Esophagus squamous epithelium (tissue), 4 donors: Measurements from ENCODE around the gene TSHZ2.

ENCODE experiments used
- POLR2A ChIP-seq, 4 donors: fragments of 450-650 bp; IDR thresholded peaks; one replicate each; pipeline ENCODE4 v1.6.1; 2017; ENCODE audit warnings: antibody characterized with exemption in 4 of 4, mild to moderate bottlenecking in 4 of 4, moderate library complexity in 3 of 4
- TF ChIP-seq, protein P1 (sequence below), 6 experiments: fragments of 450-650 bp in 4 of 6; fragments of 200-600 bp in 2 of 6; sonication (generic) in 2 of 6; IDR thresholded peaks; one replicate each; pipeline ENCODE4 v1.5.1; 2016 to 2019; ENCODE audit warnings: antibody characterized with exemption in 6 of 6, mild to moderate bottlenecking in 4 of 6, moderate library complexity in 4 of 6

DNA sequence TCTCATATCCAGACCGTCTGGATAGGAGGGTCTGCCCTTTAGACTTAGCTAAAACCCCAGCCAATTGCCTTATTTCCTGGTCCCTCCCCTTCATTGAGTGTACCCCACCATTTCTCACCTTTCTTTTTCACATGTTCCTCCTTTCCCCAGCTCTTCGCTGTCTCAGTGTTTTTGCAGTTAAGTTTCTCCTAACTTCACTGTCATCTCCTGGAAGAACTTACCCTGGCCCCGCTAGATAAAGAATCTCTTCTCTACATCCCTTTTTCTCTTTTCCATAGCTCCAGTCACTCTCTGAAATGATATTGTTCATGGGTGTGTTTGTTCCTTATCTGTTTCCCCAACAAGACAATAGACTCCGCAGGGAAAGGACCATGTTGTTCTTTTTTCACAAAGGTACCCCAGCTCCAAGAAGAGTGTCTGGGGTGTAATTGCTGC is 208.8 kb downstream of the TSHZ2 start:
- no peak for TF ChIP-seq POLR2A (IDR thresholded peaks at IDR 0.05)
- TF ChIP-seq, protein P1, sequence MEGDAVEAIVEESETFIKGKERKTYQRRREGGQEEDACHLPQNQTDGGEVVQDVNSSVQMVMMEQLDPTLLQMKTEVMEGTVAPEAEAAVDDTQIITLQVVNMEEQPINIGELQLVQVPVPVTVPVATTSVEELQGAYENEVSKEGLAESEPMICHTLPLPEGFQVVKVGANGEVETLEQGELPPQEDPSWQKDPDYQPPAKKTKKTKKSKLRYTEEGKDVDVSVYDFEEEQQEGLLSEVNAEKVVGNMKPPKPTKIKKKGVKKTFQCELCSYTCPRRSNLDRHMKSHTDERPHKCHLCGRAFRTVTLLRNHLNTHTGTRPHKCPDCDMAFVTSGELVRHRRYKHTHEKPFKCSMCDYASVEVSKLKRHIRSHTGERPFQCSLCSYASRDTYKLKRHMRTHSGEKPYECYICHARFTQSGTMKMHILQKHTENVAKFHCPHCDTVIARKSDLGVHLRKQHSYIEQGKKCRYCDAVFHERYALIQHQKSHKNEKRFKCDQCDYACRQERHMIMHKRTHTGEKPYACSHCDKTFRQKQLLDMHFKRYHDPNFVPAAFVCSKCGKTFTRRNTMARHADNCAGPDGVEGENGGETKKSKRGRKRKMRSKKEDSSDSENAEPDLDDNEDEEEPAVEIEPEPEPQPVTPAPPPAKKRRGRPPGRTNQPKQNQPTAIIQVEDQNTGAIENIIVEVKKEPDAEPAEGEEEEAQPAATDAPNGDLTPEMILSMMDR (IDR thresholded peaks at IDR 0.05) = no peak
